GM18517 (cell line): Measurements from ENCODE around the gene CEBPE.

Source experiments
- ATAC-seq: cut with Tn5 transposase; IDR thresholded peaks from one replicate; pipeline ENCODE4 v1.9.1; 2021; ENCODE audit warnings: mild to moderate bottlenecking, moderate library complexity; ENCODE audit not compliant: unreplicated experiment

Gene CEBPE

GRCh38 chr14:23145794-23146350 lies 26.8 kb upstream of the CEBPE start:
- no peak for ATAC-seq

GRCh38 chr14:23143911-23144310 lies 24.9 kb upstream of the CEBPE start:
- no peak for ATAC-seq

GRCh38 chr14:23142826-23143225 lies 23.8 kb upstream of the CEBPE start:
- no peak for ATAC-seq

- no peak for ATAC-seq
Measured at GRCh38 chr14:23141706-23142444, 22.8 kb upstream of the CEBPE start.

- no peak for ATAC-seq
Measured at GRCh38 chr14:23140371-23140770, 21.3 kb upstream of the CEBPE start.

GRCh38 chr14:23139874-23140273 lies 20.8 kb upstream of the CEBPE start:
- ATAC-seq: no peak

GRCh38 chr14:23137813-23138535 lies 18.9 kb upstream of the CEBPE start:
- ATAC-seq: no peak

GRCh38 chr14:23137192-23137812 lies 18.2 kb upstream of the CEBPE start:
- ATAC-seq: no peak

GRCh38 chr14:23136566-23137133 lies 17.6 kb upstream of the CEBPE start:
- ATAC-seq: no peak

GRCh38 chr14:23132970-23133369 lies 13.9 kb upstream of the CEBPE start:
- ATAC-seq: no peak

GRCh38 chr14:23131482-23131881 lies 12.4 kb upstream of the CEBPE start:
- ATAC-seq: no peak

GRCh38 chr14:23130871-23131270 lies 11.8 kb upstream of the CEBPE start:
- ATAC-seq: no peak

GRCh38 chr14:23129759-23130316 lies 10.8 kb upstream of the CEBPE start:
- no peak for ATAC-seq

GRCh38 chr14:23128969-23129758 lies 10.1 kb upstream of the CEBPE start:
- no peak for ATAC-seq

GRCh38 chr14:23127861-23128260 lies 8.8 kb upstream of the CEBPE start:
- ATAC-seq: no peak

- no peak for ATAC-seq
Measured at GRCh38 chr14:23126548-23127278, 7.7 kb upstream of the CEBPE start.

GRCh38 chr14:23125933-23126524 lies 7.0 kb upstream of the CEBPE start:
- no peak for ATAC-seq

GRCh38 chr14:23125011-23125410 lies 6.0 kb upstream of the CEBPE start:
- no peak for ATAC-seq

- no peak for ATAC-seq
Measured at GRCh38 chr14:23124337-23124954, 5.4 kb upstream of the CEBPE start.
